H9 (cell line): ENCODE results near the gene MMP14. TPM values are rescaled to one million over a fixed set of nuclear protein-coding genes. Genes with fewer than 3 reads are reported as not detected.

Experiments
- DNase-seq: peaks from one replicate; pipeline ENCODE4 v3.0.0-alpha.2; 2017
- H2AFZ ChIP-seq: one replicate; pipeline ENCODE4 v1.6.1; 2013; ENCODE audit warnings: mild to moderate bottlenecking, low read length, control low read depth, moderate library complexity
- H2AK5ac ChIP-seq: 2 replicates; pipeline ENCODE4 v1.6.1; 2013; ENCODE audit warnings: low read length, control low read depth, mixed read lengths; ENCODE audit not compliant: insufficient read length
- H2BK120ac ChIP-seq: one replicate; pipeline ENCODE4 v1.6.1; 2013; ENCODE audit warnings: low read depth, mild to moderate bottlenecking, low read length, control low read depth, inconsistent platforms; ENCODE audit not compliant: poor library complexity, severe bottlenecking
- H2BK12ac ChIP-seq: 2 replicates; pipeline ENCODE4 v1.6.1; 2013; ENCODE audit warnings: low read length, control low read depth, mixed read lengths, low read depth; ENCODE audit not compliant: insufficient read length
- H2BK15ac ChIP-seq: 2 replicates; pipeline ENCODE4 v1.6.1; 2013; ENCODE audit warnings: low read depth, low read length, control low read depth
- H2BK20ac ChIP-seq: one replicate; pipeline ENCODE4 v1.6.1; 2013; ENCODE audit warnings: low read depth, mild to moderate bottlenecking, low read length, control low read depth, inconsistent platforms; ENCODE audit not compliant: poor library complexity, severe bottlenecking
- H2BK5ac ChIP-seq: 2 replicates; pipeline ENCODE4 v1.6.1; 2013; ENCODE audit warnings: low read length, control low read depth, mixed read lengths; ENCODE audit not compliant: insufficient read length
- H3K14ac ChIP-seq: 2 replicates; pipeline ENCODE4 v1.6.1; 2013; ENCODE audit warnings: low read length, control low read depth; ENCODE audit not compliant: insufficient read depth
- H3K18ac ChIP-seq: 2 replicates; pipeline ENCODE4 v1.6.1; 2013; ENCODE audit warnings: low read depth, mild to moderate bottlenecking, mixed read lengths, low read length, control low read depth; ENCODE audit not compliant: insufficient read length
- H3K23ac ChIP-seq: 2 replicates; pipeline ENCODE4 v1.6.1; 2013; ENCODE audit warnings: low read length, control low read depth, mixed read lengths, low read depth; ENCODE audit not compliant: insufficient read length
- H3K23me2 ChIP-seq: 2 replicates; pipeline ENCODE4 v1.6.1; 2013; ENCODE audit warnings: low read depth, mild to moderate bottlenecking, mixed read lengths, low read length, control low read depth; ENCODE audit not compliant: insufficient read length, poor library complexity, severe bottlenecking
- H3K27ac ChIP-seq: 2 replicates; pipeline ENCODE4 v1.5.1; 2013; ENCODE audit warnings: low read length, control low read depth, mixed read lengths, low read depth; ENCODE audit not compliant: insufficient read length
- H3K27me3 ChIP-seq: 2 replicates; pipeline ENCODE4 v1.6.1; 2013; ENCODE audit warnings: low read length, control low read depth, inconsistent platforms; ENCODE audit not compliant: insufficient read depth
- H3K4ac ChIP-seq: 2 replicates; pipeline ENCODE4 v1.6.1; 2013; ENCODE audit warnings: low read depth, mild to moderate bottlenecking, control low read depth, inconsistent platforms, low read length, moderate library complexity
- H3K4me1 ChIP-seq: 2 replicates; pipeline ENCODE4 v1.6.1; 2013; ENCODE audit warnings: low read length, control low read depth, inconsistent platforms; ENCODE audit not compliant: insufficient read depth
- H3K4me2 ChIP-seq: 2 replicates; pipeline ENCODE4 v1.6.1; 2013; ENCODE audit warnings: low read length, control low read depth, mixed read lengths; ENCODE audit not compliant: insufficient read length, insufficient read depth
- H3K56ac ChIP-seq: 2 replicates; pipeline ENCODE4 v1.6.1; 2013; ENCODE audit warnings: low read depth, mild to moderate bottlenecking, mixed read lengths, low read length, control low read depth; ENCODE audit not compliant: insufficient read length
- H3K79me1 ChIP-seq: 2 replicates; pipeline ENCODE4 v1.6.1; 2013; ENCODE audit warnings: low read depth, mild to moderate bottlenecking, moderate library complexity, low read length, control low read depth, inconsistent platforms; ENCODE audit not compliant: insufficient read depth, poor library complexity, severe bottlenecking
- H3K79me2 ChIP-seq: 2 replicates; pipeline ENCODE4 v1.6.1; 2013; ENCODE audit warnings: low read length, control low read depth, inconsistent platforms; ENCODE audit not compliant: insufficient read depth
- H3K9ac ChIP-seq: 2 replicates; pipeline ENCODE4 v1.6.1; 2013; ENCODE audit warnings: low read length, control low read depth, mixed read lengths; ENCODE audit not compliant: insufficient read length; ENCODE audit errors: extremely low read depth
- H3K9me3 ChIP-seq: one replicate; pipeline ENCODE4 v1.6.1; 2013; ENCODE audit warnings: low read depth, low read length, inconsistent platforms; ENCODE audit not compliant: control insufficient read depth
- H3T11ph ChIP-seq: one replicate; pipeline ENCODE4 v1.6.1; 2013; ENCODE audit warnings: mild to moderate bottlenecking, low read length, control low read depth, inconsistent platforms
- H4K20me1 ChIP-seq: one replicate; pipeline ENCODE4 v1.6.1; 2013; ENCODE audit not compliant: control insufficient read depth, insufficient read length, insufficient read depth
- H4K5ac ChIP-seq: 2 replicates; pipeline ENCODE4 v1.6.1; 2013; ENCODE audit warnings: low read depth, mild to moderate bottlenecking, mixed read lengths, low read length, control low read depth; ENCODE audit not compliant: insufficient read length
- H4K8ac ChIP-seq: replicated peaks from 2 replicates; pipeline ENCODE4 v1.6.1; 2013; ENCODE audit warnings: low read length, control low read depth, mixed read lengths, low read depth; ENCODE audit not compliant: insufficient read length
- H4K91ac ChIP-seq: 2 replicates; pipeline ENCODE4 v1.6.1; 2013; ENCODE audit warnings: low read depth, mild to moderate bottlenecking, moderate library complexity, mixed read lengths, low read length, control low read depth; ENCODE audit not compliant: insufficient read length
- H3K27ac Mint-ChIP-seq, 3 experiments: 2 replicates in 2 of 3; 3 replicates in 1 of 3; pipeline ENCODE4 v1.8.0; 2020 to 2021; ENCODE audit warnings: mixed read lengths in 3 of 3, mild to moderate bottlenecking in 1 of 3, moderate library complexity in 1 of 3
- H3K27me3 Mint-ChIP-seq: 2 replicates; pipeline ENCODE4 v1.8.0; 2021; ENCODE audit warnings: low read depth, mild to moderate bottlenecking, moderate library complexity, mixed read lengths
- H3K36me3 Mint-ChIP-seq, 3 experiments: 2 replicates in 2 of 3; 3 replicates in 1 of 3; pipeline ENCODE4 v1.8.0; 2020 to 2021; ENCODE audit warnings: low read depth in 3 of 3, mixed read lengths in 3 of 3; ENCODE audit not compliant: insufficient read depth in 1 of 3
- H3K4me1 Mint-ChIP-seq, 2 experiments: 2 replicates each; pipeline ENCODE4 v1.8.0; 2020; ENCODE audit warnings: mixed read lengths in 2 of 2
- H3K4me3 Mint-ChIP-seq, 2 experiments: 2 replicates in 1 of 2; 3 replicates in 1 of 2; pipeline ENCODE4 v1.8.0; 2020 to 2021; ENCODE audit warnings: mild to moderate bottlenecking in 2 of 2, mixed read lengths in 2 of 2, moderate library complexity in 1 of 2
- H3K9me3 Mint-ChIP-seq, 2 experiments: 2 replicates in 1 of 2; 3 replicates in 1 of 2; pipeline ENCODE4 v1.8.0; 2020; ENCODE audit warnings: mild to moderate bottlenecking in 2 of 2, mixed read lengths in 2 of 2, moderate library complexity in 1 of 2
- WGBS: extraction: QIAGEN DNeasy Blood & Tissue Kit; methylation state at CpG from one replicate; pipeline ENCODE4 v1.1.7; 2013; ENCODE audit warnings: missing lambda C conversion rate, low lambda C conversion rate, mixed read lengths; ENCODE audit not compliant: insufficient read length; ENCODE audit errors: extremely low coverage; 5-methylcytosine and 5-hydroxymethylcytosine counted together
- total RNA-seq: library from RNA; stranded (reverse); gene quantifications from 2 replicates; pipeline ENCODE4 v1.2.1, GENCODE V29; 2021
- TF ChIP-seq, protein P1 (sequence below): fragments of 200-600 bp; sonication (generic); conservative IDR thresholded peaks from 3 replicates; pipeline ENCODE4 v1.8.0; 2021; ENCODE audit warnings: antibody characterized with exemption, mild to moderate bottlenecking

MMP14 gene
- total RNA-seq, 1 experiment from 2014 or later, result 56.5 TPM

GRCh38 chr14:22887990-22888378 is 51.6 kb downstream of the MMP14 start:
- Histone ChIP-seq H3K23ac (no peak overlapping the region), H3K9me3 (no peaks in the 10 kb centered on the region), H2BK12ac (no peak overlapping the region), H3K4me1 (no peaks in the 10 kb centered on the region; the same call in 1 of the 2 replicates), H4K91ac (no peak overlapping the region), H3K14ac (no peak overlapping the region), H3K4ac (no peak overlapping the region), H2BK5ac (no peak overlapping the region), H2BK20ac (no peak overlapping the region), H3K27me3 (peaks cover 3% of the 10 kb centered on the region; the same call in 1 of the 2 replicates), H4K8ac (no peak overlapping the region), H3K79me2 (no peaks in the 10 kb centered on the region), H2AK5ac (no peak overlapping the region), H4K5ac (no peak overlapping the region), H3K4me2 (peak overlapping the region; percentile 73), H2BK120ac (no peak overlapping the region), H3K18ac (no peak overlapping the region), H4K20me1 (no peaks in the 10 kb centered on the region), H3K56ac (no peak overlapping the region), H3K27ac (no peak overlapping the region), H3T11ph (no peak overlapping the region), H3K9ac (no peak overlapping the region), H3K23me2 (peaks cover 10% of the 10 kb centered on the region), H3K79me1 (no peaks in the 10 kb centered on the region), H2AFZ (no peak overlapping the region), H2BK15ac (no peak overlapping the region)
- Mint-ChIP-seq H3K36me3 (peaks cover 0 to 11% (median 6%) of the 10 kb centered on the region in 3 experiments; a peak in 3 of 7 replicates), H3K9me3 (no peaks in the 10 kb centered on the region; a peak in 1 of 5 replicates), H3K27me3 (peaks cover 33% of the 10 kb centered on the region), H3K4me1 (peaks cover 22 to 32% of the 10 kb centered on the region in 2 experiments), H3K4me3 (peak overlapping the region; percentile 87 to 93; a peak in 4 of 5 replicates), H3K27ac (no peak overlapping the region)
- DNase-seq, result no peak
- TF ChIP-seq, protein P1, sequence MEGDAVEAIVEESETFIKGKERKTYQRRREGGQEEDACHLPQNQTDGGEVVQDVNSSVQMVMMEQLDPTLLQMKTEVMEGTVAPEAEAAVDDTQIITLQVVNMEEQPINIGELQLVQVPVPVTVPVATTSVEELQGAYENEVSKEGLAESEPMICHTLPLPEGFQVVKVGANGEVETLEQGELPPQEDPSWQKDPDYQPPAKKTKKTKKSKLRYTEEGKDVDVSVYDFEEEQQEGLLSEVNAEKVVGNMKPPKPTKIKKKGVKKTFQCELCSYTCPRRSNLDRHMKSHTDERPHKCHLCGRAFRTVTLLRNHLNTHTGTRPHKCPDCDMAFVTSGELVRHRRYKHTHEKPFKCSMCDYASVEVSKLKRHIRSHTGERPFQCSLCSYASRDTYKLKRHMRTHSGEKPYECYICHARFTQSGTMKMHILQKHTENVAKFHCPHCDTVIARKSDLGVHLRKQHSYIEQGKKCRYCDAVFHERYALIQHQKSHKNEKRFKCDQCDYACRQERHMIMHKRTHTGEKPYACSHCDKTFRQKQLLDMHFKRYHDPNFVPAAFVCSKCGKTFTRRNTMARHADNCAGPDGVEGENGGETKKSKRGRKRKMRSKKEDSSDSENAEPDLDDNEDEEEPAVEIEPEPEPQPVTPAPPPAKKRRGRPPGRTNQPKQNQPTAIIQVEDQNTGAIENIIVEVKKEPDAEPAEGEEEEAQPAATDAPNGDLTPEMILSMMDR, result no peak
- no CpG with 5 or more reads among the region's 5 CpGs for WGBS
